Stimulated activated CD4-positive, alpha-beta T cell treated with anti-CD3 and anti-CD28 coated beads, Interleukin-4, amount 100 ng/mL, for 4 hours (primary cell): ENCODE results near the gene APBB2.

Experiments used
- DNase-seq, 2 experiments: peaks; one replicate each; pipeline ENCODE4 v3.0.0-alpha.2; 2020

APBB2 gene

GRCh38 chr4:40960941-40961340 is 253.4 kb downstream of the APBB2 start:
- no peak for DNase-seq

- no peak for DNase-seq
These were observed 257.1 kb downstream of the APBB2 start for GRCh38 chr4:40957281-40957680.

GRCh38 chr4:40956721-40957255 is 257.6 kb downstream of the APBB2 start:
- DNase-seq, result no peak

- no peak for DNase-seq
These were observed 260.2 kb downstream of the APBB2 start for GRCh38 chr4:40954088-40954668.

- DNase-seq, result no peak
These were observed 260.9 kb downstream of the APBB2 start for GRCh38 chr4:40953283-40954087.

GRCh38 chr4:40952672-40953071 is 261.7 kb downstream of the APBB2 start:
- no peak for DNase-seq

GRCh38 chr4:40952217-40952616 is 262.1 kb downstream of the APBB2 start:
- DNase-seq, result no peak

GRCh38 chr4:40951026-40951425 is 263.3 kb downstream of the APBB2 start:
- no peak for DNase-seq

GRCh38 chr4:40949358-40950100 is 264.8 kb downstream of the APBB2 start:
- DNase-seq, result no peak

GRCh38 chr4:40948014-40948413 is 266.3 kb downstream of the APBB2 start:
- DNase-seq, result no peak

- no peak for DNase-seq
These were observed 267.7 kb downstream of the APBB2 start for GRCh38 chr4:40946652-40947051.

- DNase-seq, result no peak
These were observed 273.6 kb downstream of the APBB2 start for GRCh38 chr4:40940756-40941155.

- no peak for DNase-seq
These were observed 274.0 kb downstream of the APBB2 start for GRCh38 chr4:40940317-40940741.

GRCh38 chr4:40939856-40940255 is 274.5 kb downstream of the APBB2 start:
- no peak for DNase-seq

GRCh38 chr4:40938337-40938736 is 276.0 kb downstream of the APBB2 start:
- no peak for DNase-seq

- no peak for DNase-seq
These were observed 277.1 kb downstream of the APBB2 start for GRCh38 chr4:40937140-40937725.

- no peak for DNase-seq
These were observed 279.7 kb downstream of the APBB2 start for GRCh38 chr4:40934676-40935075.

- DNase-seq, result no peak
These were observed 280.9 kb downstream of the APBB2 start for GRCh38 chr4:40933272-40934053.

- DNase-seq, result no peak
These were observed 282.5 kb downstream of the APBB2 start for GRCh38 chr4:40931841-40932240.

GRCh38 chr4:40931238-40931637 is 283.1 kb downstream of the APBB2 start:
- DNase-seq, result no peak

GRCh38 chr4:40927074-40927473 is 287.3 kb downstream of the APBB2 start:
- DNase-seq, result no peak

GRCh38 chr4:40924793-40925117 is 289.6 kb downstream of the APBB2 start:
- DNase-seq, result no peak
